SK-N-SH (cell line): ENCODE data around the gene NRP2. TPM values are rescaled to one million over a fixed set of nuclear protein-coding genes. Genes with fewer than 3 reads are reported as not detected.
A peak's percentile ranks its signal among the peaks of the same experiment; 100 is the strongest.

Source experiments
- CTCF ChIA-PET: fragments of 300-600, 350-600 bp; formaldehyde crosslinking; extraction: SDS; loops from one replicate; lab custom pipeline; 2021; lab: Yijun Ruan, JAX
- POLR2A ChIA-PET: fragments of 350-600 bp; sonication (Branson Sonifier 250); formaldehyde crosslinking; extraction: SDS; loops from one replicate; lab custom pipeline; 2020; ENCODE audit warnings: antibody characterized with exemption, inconsistent platforms; lab: Yijun Ruan, JAX
- DNase-seq: peaks from one replicate; pipeline ENCODE4 v3.0.0; 2012
- H2AFZ ChIP-seq: fragments of 200-600 bp; sonication (generic); 2 replicates; pipeline ENCODE4 v1.8.1; 2016; ENCODE audit warnings: antibody characterized with exemption, mild to moderate bottlenecking, low read depth
- H3F3A ChIP-seq: fragments of 200-600 bp; sonication (generic); replicated peaks from 2 replicates; pipeline ENCODE3; 2016; ENCODE audit warnings: antibody characterized with exemption, mild to moderate bottlenecking; ENCODE audit not compliant: insufficient read depth
- H3K27ac ChIP-seq, 2 experiments: fragments of 200-500 bp in 1 of 2; fragments of 200-600 bp in 1 of 2; sonication (Bioruptor generic) in 1 of 2; sonication (generic), shearing (Covaris generic) in 1 of 2; 2 replicates each; pipeline versions ENCODE4 v1.5.1 to v1.6.1; 2014 to 2016; ENCODE audit warnings: low read depth in 2 of 2, inconsistent platforms in 1 of 2, low read length in 1 of 2, mild to moderate bottlenecking in 1 of 2, mixed read lengths in 1 of 2
- H3K27me3 ChIP-seq: fragments of 200-600 bp; sonication (generic), shearing (Covaris generic); 2 replicates; pipeline ENCODE4 v1.6.1; 2016; ENCODE audit warnings: mixed run types; ENCODE audit not compliant: insufficient read depth
- H3K36me3 ChIP-seq, 2 experiments: fragments of 200-500 bp in 1 of 2; fragments of 200-600 bp in 1 of 2; sonication (Bioruptor generic) in 1 of 2; sonication (generic) in 1 of 2; replicated peaks in 1 of 2; 2 replicates each; pipeline versions ENCODE3 to v1.5.1; 2014 to 2016; ENCODE audit warnings: low read length in 1 of 2, mild to moderate bottlenecking in 1 of 2; ENCODE audit not compliant: insufficient read depth in 2 of 2, control insufficient read depth in 1 of 2
- H3K4me1 ChIP-seq, 2 experiments: fragments of 200-500 bp in 1 of 2; fragments of 200-600 bp in 1 of 2; sonication (Bioruptor generic) in 1 of 2; sonication (generic), shearing (Covaris generic) in 1 of 2; 2 replicates each; pipeline versions ENCODE4 v1.5.1 to v1.6.1; 2014 to 2016; ENCODE audit warnings: low read depth in 1 of 2, low read length in 1 of 2, mixed run types in 1 of 2; ENCODE audit not compliant: insufficient read depth in 2 of 2, control insufficient read depth in 1 of 2
- H3K4me2 ChIP-seq: fragments of 200-600 bp; sonication (generic), shearing (Covaris generic); 2 replicates; pipeline ENCODE4 v1.6.1; 2017; ENCODE audit warnings: mixed run types
- H3K4me3 ChIP-seq, 2 experiments: fragments of 200-500 bp in 1 of 2; fragments of 200-600 bp in 1 of 2; sonication (Bioruptor generic) in 1 of 2; sonication (generic), shearing (Covaris generic) in 1 of 2; 2 replicates each; pipeline versions ENCODE4 v1.5.1 to v1.8.1; 2014 to 2016; ENCODE audit warnings: low read depth in 2 of 2, inconsistent platforms in 1 of 2, low read length in 1 of 2, mild to moderate bottlenecking in 1 of 2, mixed read lengths in 1 of 2, moderate library complexity in 1 of 2
- H3K79me2 ChIP-seq: fragments of 200-600 bp; sonication (generic); 2 replicates; pipeline ENCODE4 v1.8.1; 2017; ENCODE audit warnings: mild to moderate bottlenecking; ENCODE audit not compliant: insufficient read depth
- H3K9ac ChIP-seq: fragments of 200-600 bp; sonication (generic); 2 replicates; pipeline ENCODE4 v1.6.1; 2017; ENCODE audit warnings: mixed run types
- H3K9me2 ChIP-seq: fragments of 200-600 bp; sonication (generic); 2 replicates; pipeline ENCODE4 v1.6.1; 2017; ENCODE audit warnings: mixed run types
- H3K9me3 ChIP-seq: fragments of 200-600 bp; sonication (generic); 2 replicates; pipeline ENCODE4 v1.6.1; 2017; ENCODE audit warnings: mixed run types, mild to moderate bottlenecking, moderate library complexity
- H4K20me1 ChIP-seq: fragments of 200-600 bp; sonication (generic); 2 replicates; pipeline ENCODE4 v1.6.1; 2017; ENCODE audit warnings: mild to moderate bottlenecking, mixed run types; ENCODE audit not compliant: insufficient read depth
- ELF1 ChIP-seq: IDR thresholded peaks from 2 replicates; pipeline ENCODE4 v1.4.0; 2012
- EP300 ChIP-seq, 2 experiments: IDR thresholded peaks; 2 replicates each; pipeline versions ENCODE4 v1.4.0 to v1.6.1; 2012; ENCODE audit warnings: borderline replicate concordance in 1 of 2, low read depth in 1 of 2, low read length in 1 of 2
- EZH2phosphoT487 ChIP-seq: fragments of 200-600 bp; sonication (generic); IDR thresholded peaks from 2 replicates; pipeline ENCODE4 v1.6.1; 2017; ENCODE audit warnings: low read depth, mixed run types, mild to moderate bottlenecking, antibody characterized with exemption, moderate library complexity, borderline replicate concordance
- FOXM1 ChIP-seq: IDR thresholded peaks from 2 replicates; pipeline ENCODE4 v1.4.0; 2012; ENCODE audit warnings: low read depth, mild to moderate bottlenecking
- GABPA ChIP-seq: IDR thresholded peaks from 2 replicates; pipeline ENCODE4 v1.4.0; 2012; ENCODE audit warnings: low read depth, mild to moderate bottlenecking
- IRF3 ChIP-seq: fragments of 150-350 bp; IDR thresholded peaks from 2 replicates; pipeline ENCODE4 v1.6.1; 2016; ENCODE audit warnings: mild to moderate bottlenecking, low read depth, low read length
- RFX5 ChIP-seq: IDR thresholded peaks from 2 replicates; pipeline ENCODE4 v1.6.1; 2012; ENCODE audit warnings: mild to moderate bottlenecking, improper control_type of control experiment, low read length
- RXRA ChIP-seq: IDR thresholded peaks from 2 replicates; pipeline ENCODE4 v1.4.0; 2012; ENCODE audit warnings: low read depth, mild to moderate bottlenecking, borderline replicate concordance
- USF2 ChIP-seq: fragments of 150-350 bp; IDR thresholded peaks from 2 replicates; pipeline ENCODE4 v1.6.1; 2017; ENCODE audit warnings: antibody characterized with exemption, low read length, low read depth, borderline replicate concordance
- WGBS: methylation state at CpG from one replicate; pipeline ENCODE4 v1.1.6; 2017; ENCODE audit warnings: low lambda C conversion rate; 5-methylcytosine and 5-hydroxymethylcytosine counted together
- polyA plus RNA-seq, 3 experiments: library from polyadenylated mRNA; depleted of rRNA; stranded (reverse); fragments of >200 nt; gene quantifications; 2 replicates each; pipeline ENCODE4 v1.2.3, GENCODE V29; 2012

NRP2 gene
- polyA plus RNA-seq, 1 of the 3 experiments (the other 2 are of a cell fraction) = 68.8 TPM

DNA sequence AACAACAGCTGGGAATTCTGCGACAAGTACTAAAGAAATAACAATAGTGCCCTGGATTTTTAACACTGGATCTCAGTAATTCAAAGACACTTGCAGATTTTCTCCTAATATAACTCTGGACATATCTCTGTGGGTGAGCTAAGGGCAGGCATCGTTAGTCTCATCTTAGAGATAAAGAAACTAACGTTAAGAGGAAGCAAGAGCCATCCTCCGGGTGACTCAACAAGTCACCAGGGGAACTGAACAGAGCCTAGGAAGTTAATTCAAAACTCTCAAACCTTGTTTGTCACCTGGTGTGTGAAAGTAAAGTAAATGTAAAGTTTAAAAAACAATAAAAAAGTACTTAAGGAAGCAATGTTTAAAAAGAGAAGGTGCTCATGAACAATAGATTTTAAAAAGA, 41.6 kb upstream of the NRP2 start:
- Histone ChIP-seq H3K4me1 (no peaks in the 10 kb centered on the region), H3K9ac (no peak overlapping the region), H3K79me2 (no peaks in the 10 kb centered on the region), H2AFZ (peak overlapping the region; percentile 67; the same call in 1 of the 2 replicates), H4K20me1 (no peaks in the 10 kb centered on the region), H3F3A (peaks cover 8% of the 10 kb centered on the region), H3K4me2 (0 out of 2 replicates have a peak overlapping the region, but pooled peaks have one; percentile 28), H3K36me3 (no peaks in the 10 kb centered on the region), H3K27ac (no peak overlapping the region; a peak in 1 of 4 replicates), H3K27me3 (no peaks in the 10 kb centered on the region), H3K9me2 (no peaks in the 10 kb centered on the region), H3K9me3 (no peaks in the 10 kb centered on the region)
- ChIA-PET POLR2A (no interaction called here), CTCF (interaction anchor here (1.4 kb wide), 1 partner anchor 34 kb away, joined by 4 read pairs; no protein-coding TSS in a partner anchor)
- no peak for DNase-seq
- no peak for TF ChIP-seq RXRA
- TF ChIP-seq ELF1 = no peak
- TF ChIP-seq, all 33 proteins: peak for 0
- no peak overlapping the region for H3K4me3 ChIP-seq
- WGBS = 50% methylated on average over 4 of the region's 4 CpGs

- Histone ChIP-seq H3K27ac (no peak overlapping the region), H4K20me1 (no peaks in the 10 kb centered on the region), H3K4me3 (no peak overlapping the region)
- TF ChIP-seq GABPA (no peak), RFX5 (no peak), IRF3 (no peak), FOXM1 (no peak), EZH2phosphoT487 (no peak), EP300 (IDR thresholded peaks at IDR 0.05; ENCODE audit: borderline replicate concordance in 1 of 2, low read depth in 1 of 2, low read length in 1 of 2) (no peak), USF2 (no peak)
- TF ChIP-seq, all 33 proteins: peak for 0
- POLR2A ChIA-PET = no interaction called here
- CTCF ChIA-PET = interaction anchor here (0.7 to 1.3 kb wide), 3 partner anchors 11 to 78 kb away, joined by 3 to 5 read pairs (median 3); no protein-coding TSS in a partner anchor
- no peaks in the 10 kb centered on the region for H3K27me3 ChIP-seq
- H3K4me1 ChIP-seq = peaks cover 0 to 2% of the 10 kb centered on the region in 2 experiments; a peak in 1 of 4 replicates
- no peak overlapping the region for H2AFZ ChIP-seq
- no peaks in the 10 kb centered on the region for H3K36me3 ChIP-seq
- no peak for DNase-seq
- WGBS = 68% methylated on average over 6 of the region's 6 CpGs
- H3K79me2 ChIP-seq = no peaks in the 10 kb centered on the region
- no peak overlapping the region for H3K9ac ChIP-seq
- peaks cover 8% of the 10 kb centered on the region for H3F3A ChIP-seq
- H3K4me2 ChIP-seq = no peak overlapping the region
- no peaks in the 10 kb centered on the region for H3K9me3 ChIP-seq
- H3K9me2 ChIP-seq = no peaks in the 10 kb centered on the region
Observed at GRCh38 chr2:205642599-205643356, 39.5 kb upstream of the NRP2 start.
